Measurements from ENCODE around the gene ATR.

GRCh38 chr3:142507241-142507640 lies 71.3 kb downstream of the ATR start:
- TF ChIP-seq, protein P1, sequence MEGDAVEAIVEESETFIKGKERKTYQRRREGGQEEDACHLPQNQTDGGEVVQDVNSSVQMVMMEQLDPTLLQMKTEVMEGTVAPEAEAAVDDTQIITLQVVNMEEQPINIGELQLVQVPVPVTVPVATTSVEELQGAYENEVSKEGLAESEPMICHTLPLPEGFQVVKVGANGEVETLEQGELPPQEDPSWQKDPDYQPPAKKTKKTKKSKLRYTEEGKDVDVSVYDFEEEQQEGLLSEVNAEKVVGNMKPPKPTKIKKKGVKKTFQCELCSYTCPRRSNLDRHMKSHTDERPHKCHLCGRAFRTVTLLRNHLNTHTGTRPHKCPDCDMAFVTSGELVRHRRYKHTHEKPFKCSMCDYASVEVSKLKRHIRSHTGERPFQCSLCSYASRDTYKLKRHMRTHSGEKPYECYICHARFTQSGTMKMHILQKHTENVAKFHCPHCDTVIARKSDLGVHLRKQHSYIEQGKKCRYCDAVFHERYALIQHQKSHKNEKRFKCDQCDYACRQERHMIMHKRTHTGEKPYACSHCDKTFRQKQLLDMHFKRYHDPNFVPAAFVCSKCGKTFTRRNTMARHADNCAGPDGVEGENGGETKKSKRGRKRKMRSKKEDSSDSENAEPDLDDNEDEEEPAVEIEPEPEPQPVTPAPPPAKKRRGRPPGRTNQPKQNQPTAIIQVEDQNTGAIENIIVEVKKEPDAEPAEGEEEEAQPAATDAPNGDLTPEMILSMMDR (IDR thresholded peaks at IDR 0.05), result no peak
- TF ChIP-seq, protein P2, sequence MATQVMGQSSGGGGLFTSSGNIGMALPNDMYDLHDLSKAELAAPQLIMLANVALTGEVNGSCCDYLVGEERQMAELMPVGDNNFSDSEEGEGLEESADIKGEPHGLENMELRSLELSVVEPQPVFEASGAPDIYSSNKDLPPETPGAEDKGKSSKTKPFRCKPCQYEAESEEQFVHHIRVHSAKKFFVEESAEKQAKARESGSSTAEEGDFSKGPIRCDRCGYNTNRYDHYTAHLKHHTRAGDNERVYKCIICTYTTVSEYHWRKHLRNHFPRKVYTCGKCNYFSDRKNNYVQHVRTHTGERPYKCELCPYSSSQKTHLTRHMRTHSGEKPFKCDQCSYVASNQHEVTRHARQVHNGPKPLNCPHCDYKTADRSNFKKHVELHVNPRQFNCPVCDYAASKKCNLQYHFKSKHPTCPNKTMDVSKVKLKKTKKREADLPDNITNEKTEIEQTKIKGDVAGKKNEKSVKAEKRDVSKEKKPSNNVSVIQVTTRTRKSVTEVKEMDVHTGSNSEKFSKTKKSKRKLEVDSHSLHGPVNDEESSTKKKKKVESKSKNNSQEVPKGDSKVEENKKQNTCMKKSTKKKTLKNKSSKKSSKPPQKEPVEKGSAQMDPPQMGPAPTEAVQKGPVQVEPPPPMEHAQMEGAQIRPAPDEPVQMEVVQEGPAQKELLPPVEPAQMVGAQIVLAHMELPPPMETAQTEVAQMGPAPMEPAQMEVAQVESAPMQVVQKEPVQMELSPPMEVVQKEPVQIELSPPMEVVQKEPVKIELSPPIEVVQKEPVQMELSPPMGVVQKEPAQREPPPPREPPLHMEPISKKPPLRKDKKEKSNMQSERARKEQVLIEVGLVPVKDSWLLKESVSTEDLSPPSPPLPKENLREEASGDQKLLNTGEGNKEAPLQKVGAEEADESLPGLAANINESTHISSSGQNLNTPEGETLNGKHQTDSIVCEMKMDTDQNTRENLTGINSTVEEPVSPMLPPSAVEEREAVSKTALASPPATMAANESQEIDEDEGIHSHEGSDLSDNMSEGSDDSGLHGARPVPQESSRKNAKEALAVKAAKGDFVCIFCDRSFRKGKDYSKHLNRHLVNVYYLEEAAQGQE (IDR thresholded peaks at IDR 0.05), result no peak
- TF ChIP-seq JUNB (IDR thresholded peaks at IDR 0.05) (no peak), ZFP36 (IDR thresholded peaks at IDR 0.05; ENCODE audit: borderline replicate concordance, partially characterized antibody) (no peak), USF2 (IDR thresholded peaks at IDR 0.05) (no peak), EP300 (IDR thresholded peaks at IDR 0.05) (no peak), MAZ (IDR thresholded peaks at IDR 0.05; ENCODE audit: borderline replicate concordance, low read depth, low read length) (no peak), HDAC2 (IDR thresholded peaks at IDR 0.05) (no peak), RNF2 (IDR thresholded peaks at IDR 0.05; ENCODE audit: borderline replicate concordance, low read depth) (no peak), POLR2A (IDR thresholded peaks at IDR 0.05; ENCODE audit: low read length) (no peak), ELK1 (IDR thresholded peaks at IDR 0.05; ENCODE audit: low read depth, low read length) (no peak), FOSL2 (IDR thresholded peaks at IDR 0.05) (no peak), FOSL2 (CRISPR knock-in tag; IDR thresholded peaks at IDR 0.05) (no peak), BCL3 (IDR thresholded peaks at IDR 0.05) (no peak)
- TF ChIP-seq, protein P3, sequence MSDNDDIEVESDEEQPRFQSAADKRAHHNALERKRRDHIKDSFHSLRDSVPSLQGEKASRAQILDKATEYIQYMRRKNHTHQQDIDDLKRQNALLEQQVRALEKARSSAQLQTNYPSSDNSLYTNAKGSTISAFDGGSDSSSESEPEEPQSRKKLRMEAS (IDR thresholded peaks at IDR 0.05), result no peak
